ENCODE data around the gene AXIN1. TPM values are rescaled to one million over a fixed set of nuclear protein-coding genes. Genes with fewer than 3 reads are reported as not detected.

The AXIN1 gene
- total and polyA plus RNA-seq, 9 of the 15 experiments (the other 6 are each of a cell fraction or from before 2014, with no cell fraction given): 0.42 to 58.0 (median 25.9) TPM

DNA sequence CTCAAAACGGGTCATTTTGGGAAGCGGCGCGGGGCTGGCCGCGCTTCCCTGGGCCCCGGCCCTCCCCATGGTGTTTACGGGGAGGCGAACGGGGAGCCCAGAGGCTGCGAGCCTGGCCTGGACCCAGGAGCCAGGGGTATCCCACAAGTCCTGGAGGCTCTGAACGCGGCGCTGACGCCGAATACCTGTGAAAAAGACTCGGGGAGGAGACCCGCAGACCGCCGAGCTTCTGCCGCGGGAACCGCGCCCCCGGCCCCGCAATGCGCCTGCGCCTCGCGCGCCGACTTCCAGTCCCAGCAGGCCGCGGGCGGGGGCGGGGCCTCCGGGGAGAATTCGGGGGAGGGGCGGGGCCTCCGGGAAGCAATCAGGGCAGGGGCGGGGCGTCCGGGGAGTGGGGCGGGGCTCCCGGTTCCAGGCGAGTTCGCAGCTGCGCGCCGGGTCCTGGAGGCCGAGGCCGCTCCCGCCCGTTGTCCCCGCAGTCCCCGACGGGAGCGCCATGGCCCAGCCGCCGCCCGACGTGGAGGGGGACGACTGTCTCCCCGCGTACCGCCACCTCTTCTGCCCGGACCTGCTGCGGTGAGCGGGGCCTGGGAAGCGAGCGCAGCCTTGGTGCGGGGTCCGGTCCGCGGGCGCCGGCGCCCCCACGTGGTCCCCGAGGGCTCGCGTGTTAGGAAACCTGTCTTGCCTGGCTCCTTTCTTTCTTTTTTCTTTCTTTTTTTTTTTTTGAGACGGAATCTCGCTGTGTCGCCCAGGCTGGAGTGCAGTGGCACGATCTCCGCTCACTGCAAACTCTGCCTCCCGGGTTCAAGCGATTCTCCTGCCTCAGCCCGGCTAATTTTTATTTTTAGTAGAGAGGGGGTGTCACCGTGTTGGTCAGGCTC lies 49.2 kb upstream of the AXIN1 start, which contains the start of gene DECR2 (continued):
- TF ChIP-seq, protein P1, sequence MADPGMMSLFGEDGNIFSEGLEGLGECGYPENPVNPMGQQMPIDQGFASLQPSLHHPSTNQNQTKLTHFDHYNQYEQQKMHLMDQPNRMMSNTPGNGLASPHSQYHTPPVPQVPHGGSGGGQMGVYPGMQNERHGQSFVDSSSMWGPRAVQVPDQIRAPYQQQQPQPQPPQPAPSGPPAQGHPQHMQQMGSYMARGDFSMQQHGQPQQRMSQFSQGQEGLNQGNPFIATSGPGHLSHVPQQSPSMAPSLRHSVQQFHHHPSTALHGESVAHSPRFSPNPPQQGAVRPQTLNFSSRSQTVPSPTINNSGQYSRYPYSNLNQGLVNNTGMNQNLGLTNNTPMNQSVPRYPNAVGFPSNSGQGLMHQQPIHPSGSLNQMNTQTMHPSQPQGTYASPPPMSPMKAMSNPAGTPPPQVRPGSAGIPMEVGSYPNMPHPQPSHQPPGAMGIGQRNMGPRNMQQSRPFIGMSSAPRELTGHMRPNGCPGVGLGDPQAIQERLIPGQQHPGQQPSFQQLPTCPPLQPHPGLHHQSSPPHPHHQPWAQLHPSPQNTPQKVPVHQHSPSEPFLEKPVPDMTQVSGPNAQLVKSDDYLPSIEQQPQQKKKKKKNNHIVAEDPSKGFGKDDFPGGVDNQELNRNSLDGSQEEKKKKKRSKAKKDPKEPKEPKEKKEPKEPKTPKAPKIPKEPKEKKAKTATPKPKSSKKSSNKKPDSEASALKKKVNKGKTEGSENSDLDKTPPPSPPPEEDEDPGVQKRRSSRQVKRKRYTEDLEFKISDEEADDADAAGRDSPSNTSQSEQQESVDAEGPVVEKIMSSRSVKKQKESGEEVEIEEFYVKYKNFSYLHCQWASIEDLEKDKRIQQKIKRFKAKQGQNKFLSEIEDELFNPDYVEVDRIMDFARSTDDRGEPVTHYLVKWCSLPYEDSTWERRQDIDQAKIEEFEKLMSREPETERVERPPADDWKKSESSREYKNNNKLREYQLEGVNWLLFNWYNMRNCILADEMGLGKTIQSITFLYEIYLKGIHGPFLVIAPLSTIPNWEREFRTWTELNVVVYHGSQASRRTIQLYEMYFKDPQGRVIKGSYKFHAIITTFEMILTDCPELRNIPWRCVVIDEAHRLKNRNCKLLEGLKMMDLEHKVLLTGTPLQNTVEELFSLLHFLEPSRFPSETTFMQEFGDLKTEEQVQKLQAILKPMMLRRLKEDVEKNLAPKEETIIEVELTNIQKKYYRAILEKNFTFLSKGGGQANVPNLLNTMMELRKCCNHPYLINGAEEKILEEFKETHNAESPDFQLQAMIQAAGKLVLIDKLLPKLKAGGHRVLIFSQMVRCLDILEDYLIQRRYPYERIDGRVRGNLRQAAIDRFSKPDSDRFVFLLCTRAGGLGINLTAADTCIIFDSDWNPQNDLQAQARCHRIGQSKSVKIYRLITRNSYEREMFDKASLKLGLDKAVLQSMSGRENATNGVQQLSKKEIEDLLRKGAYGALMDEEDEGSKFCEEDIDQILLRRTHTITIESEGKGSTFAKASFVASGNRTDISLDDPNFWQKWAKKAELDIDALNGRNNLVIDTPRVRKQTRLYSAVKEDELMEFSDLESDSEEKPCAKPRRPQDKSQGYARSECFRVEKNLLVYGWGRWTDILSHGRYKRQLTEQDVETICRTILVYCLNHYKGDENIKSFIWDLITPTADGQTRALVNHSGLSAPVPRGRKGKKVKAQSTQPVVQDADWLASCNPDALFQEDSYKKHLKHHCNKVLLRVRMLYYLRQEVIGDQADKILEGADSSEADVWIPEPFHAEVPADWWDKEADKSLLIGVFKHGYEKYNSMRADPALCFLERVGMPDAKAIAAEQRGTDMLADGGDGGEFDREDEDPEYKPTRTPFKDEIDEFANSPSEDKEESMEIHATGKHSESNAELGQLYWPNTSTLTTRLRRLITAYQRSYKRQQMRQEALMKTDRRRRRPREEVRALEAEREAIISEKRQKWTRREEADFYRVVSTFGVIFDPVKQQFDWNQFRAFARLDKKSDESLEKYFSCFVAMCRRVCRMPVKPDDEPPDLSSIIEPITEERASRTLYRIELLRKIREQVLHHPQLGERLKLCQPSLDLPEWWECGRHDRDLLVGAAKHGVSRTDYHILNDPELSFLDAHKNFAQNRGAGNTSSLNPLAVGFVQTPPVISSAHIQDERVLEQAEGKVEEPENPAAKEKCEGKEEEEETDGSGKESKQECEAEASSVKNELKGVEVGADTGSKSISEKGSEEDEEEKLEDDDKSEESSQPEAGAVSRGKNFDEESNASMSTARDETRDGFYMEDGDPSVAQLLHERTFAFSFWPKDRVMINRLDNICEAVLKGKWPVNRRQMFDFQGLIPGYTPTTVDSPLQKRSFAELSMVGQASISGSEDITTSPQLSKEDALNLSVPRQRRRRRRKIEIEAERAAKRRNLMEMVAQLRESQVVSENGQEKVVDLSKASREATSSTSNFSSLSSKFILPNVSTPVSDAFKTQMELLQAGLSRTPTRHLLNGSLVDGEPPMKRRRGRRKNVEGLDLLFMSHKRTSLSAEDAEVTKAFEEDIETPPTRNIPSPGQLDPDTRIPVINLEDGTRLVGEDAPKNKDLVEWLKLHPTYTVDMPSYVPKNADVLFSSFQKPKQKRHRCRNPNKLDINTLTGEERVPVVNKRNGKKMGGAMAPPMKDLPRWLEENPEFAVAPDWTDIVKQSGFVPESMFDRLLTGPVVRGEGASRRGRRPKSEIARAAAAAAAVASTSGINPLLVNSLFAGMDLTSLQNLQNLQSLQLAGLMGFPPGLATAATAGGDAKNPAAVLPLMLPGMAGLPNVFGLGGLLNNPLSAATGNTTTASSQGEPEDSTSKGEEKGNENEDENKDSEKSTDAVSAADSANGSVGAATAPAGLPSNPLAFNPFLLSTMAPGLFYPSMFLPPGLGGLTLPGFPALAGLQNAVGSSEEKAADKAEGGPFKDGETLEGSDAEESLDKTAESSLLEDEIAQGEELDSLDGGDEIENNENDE (IDR thresholded peaks at IDR 0.05; ENCODE audit: low read depth, low read length): no peak
- no peak; the same call in 1 of the 2 replicates for TF ChIP-seq MYNN (IDR thresholded peaks at IDR 0.05)
- no peak for TF ChIP-seq MYNN (CRISPR knock-in tag; IDR thresholded peaks at IDR 0.05)
- TF ChIP-seq, protein P2, sequence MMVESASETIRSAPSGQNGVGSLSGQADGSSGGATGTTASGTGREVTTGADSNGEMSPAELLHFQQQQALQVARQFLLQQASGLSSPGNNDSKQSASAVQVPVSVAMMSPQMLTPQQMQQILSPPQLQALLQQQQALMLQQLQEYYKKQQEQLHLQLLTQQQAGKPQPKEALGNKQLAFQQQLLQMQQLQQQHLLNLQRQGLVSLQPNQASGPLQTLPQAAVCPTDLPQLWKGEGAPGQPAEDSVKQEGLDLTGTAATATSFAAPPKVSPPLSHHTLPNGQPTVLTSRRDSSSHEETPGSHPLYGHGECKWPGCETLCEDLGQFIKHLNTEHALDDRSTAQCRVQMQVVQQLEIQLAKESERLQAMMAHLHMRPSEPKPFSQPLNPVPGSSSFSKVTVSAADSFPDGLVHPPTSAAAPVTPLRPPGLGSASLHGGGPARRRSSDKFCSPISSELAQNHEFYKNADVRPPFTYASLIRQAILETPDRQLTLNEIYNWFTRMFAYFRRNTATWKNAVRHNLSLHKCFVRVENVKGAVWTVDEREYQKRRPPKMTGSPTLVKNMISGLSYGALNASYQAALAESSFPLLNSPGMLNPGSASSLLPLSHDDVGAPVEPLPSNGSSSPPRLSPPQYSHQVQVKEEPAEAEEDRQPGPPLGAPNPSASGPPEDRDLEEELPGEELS (CRISPR knock-in tag; IDR thresholded peaks at IDR 0.05; ENCODE audit: borderline replicate concordance): no peak
- TF ChIP-seq ZNF766 (CRISPR knock-in tag; conservative IDR thresholded peaks at IDR 0.05): no peak
- TF ChIP-seq PURB (CRISPR knock-in tag; IDR thresholded peaks at IDR 0.05; ENCODE audit: low read depth): no peak
- TF ChIP-seq ATF1 (CRISPR knock-in tag; IDR thresholded peaks at IDR 0.05): no peak
- TF ChIP-seq ATF1 (tag; IDR thresholded peaks at IDR 0.05): peak; percentile 29; the same call in 1 of the 2 replicates
- TF ChIP-seq TCF7L2 (IDR thresholded peaks at IDR 0.05; ENCODE audit: low read depth, low read length): no peak
- TF ChIP-seq ZNF717 (CRISPR knock-in tag; IDR thresholded peaks at IDR 0.05): 0 out of 2 replicates have a peak, but pooled peaks have one; percentile 32
- no peak for TF ChIP-seq ZNF75A (CRISPR knock-in tag; IDR thresholded peaks at IDR 0.05)
- TF ChIP-seq STAT5A (IDR thresholded peaks at IDR 0.05; ENCODE audit: borderline replicate concordance, low read length): no peak
- no peak for TF ChIP-seq SRSF7 (optimal IDR thresholded peaks at IDR 0.05; ENCODE audit: low read depth, low read length)
- no peak for TF ChIP-seq SAFB2 (IDR thresholded peaks at IDR 0.05; ENCODE audit: borderline replicate concordance, low read depth, low read length, severe bottlenecking)
- no peak for TF ChIP-seq FOXA3 (CRISPR knock-in tag; conservative IDR thresholded peaks at IDR 0.05 in 1 of 2, IDR thresholded peaks at IDR 0.05 in 1 of 2)

Data from K562 (cell line).